H1 (cell line): ENCODE results near the gene MDFI. TPM values are rescaled to one million over a fixed set of nuclear protein-coding genes. Genes with fewer than 3 reads are reported as not detected.

Experiments
- CTCF ChIA-PET: fragments of 300-600 bp; sonication (Branson Sonifier 250); formaldehyde crosslinking; loops from one replicate; lab custom pipeline; 2021; ENCODE audit not compliant: partially characterized antibody; lab: Charles Lee
- POLR2A ChIA-PET: fragments of 300-600 bp; sonication (Branson Sonifier 250); formaldehyde crosslinking; loops from one replicate; lab custom pipeline; 2021; ENCODE audit warnings: inconsistent platforms; ENCODE audit not compliant: partially characterized antibody; lab: Charles Lee
- DNase-seq, 2 experiments: peaks; one replicate each; pipeline versions ENCODE4 v3.0.0 to v3.0.0-alpha.2; 2010 to 2022; ENCODE audit warnings: low spot score in 2 of 2, low read depth in 1 of 2, mixed read lengths in 1 of 2
- FAIRE-seq: peaks from 2 replicates; lab custom pipeline; 2011; peaks lifted over from hg19 to GRCh38; lab: Jason Lieb, UNC
- H2AFZ ChIP-seq: 2 replicates; pipeline ENCODE4 v1.8.1; 2012; ENCODE audit warnings: low read length, inconsistent platforms
- H2AK5ac ChIP-seq: 2 replicates; pipeline ENCODE4 v1.6.1; 2013; ENCODE audit warnings: low read depth, low read length
- H2BK120ac ChIP-seq: replicated peaks from 2 replicates; pipeline ENCODE3; 2013; ENCODE audit warnings: low read depth, low read length, inconsistent platforms
- H2BK12ac ChIP-seq: 2 replicates; pipeline ENCODE4 v1.6.1; 2013; ENCODE audit warnings: low read depth, low read length
- H2BK15ac ChIP-seq: 2 replicates; pipeline ENCODE4 v1.6.1; 2013; ENCODE audit warnings: low read length
- H2BK20ac ChIP-seq: 2 replicates; pipeline ENCODE4 v1.6.1; 2013; ENCODE audit warnings: low read length
- H2BK5ac ChIP-seq: 2 replicates; pipeline ENCODE4 v1.6.1; 2013; ENCODE audit warnings: low read depth, low read length
- H3K14ac ChIP-seq: 2 replicates; pipeline ENCODE4 v1.6.1; 2013; ENCODE audit warnings: inconsistent platforms; ENCODE audit not compliant: insufficient read length
- H3K18ac ChIP-seq: 2 replicates; pipeline ENCODE4 v1.6.1; 2013; ENCODE audit warnings: low read length; ENCODE audit errors: extremely low read depth
- H3K23ac ChIP-seq: 2 replicates; pipeline ENCODE4 v1.6.1; 2013; ENCODE audit warnings: inconsistent platforms; ENCODE audit not compliant: insufficient read length
- H3K23me2 ChIP-seq: 2 replicates; pipeline ENCODE4 v1.6.1; 2013; ENCODE audit warnings: low read depth, low read length
- H3K27ac ChIP-seq: 2 replicates; pipeline ENCODE4 v1.6.1; 2011; ENCODE audit warnings: low read depth, low read length, inconsistent platforms
- H3K27me3 ChIP-seq, 4 experiments: replicated peaks in 1 of 4; 1 replicate in 1 of 4; 2 replicates in 3 of 4; pipeline versions ENCODE4 v1.6.1 to v1.8.1; 2011 to 2013; ENCODE audit warnings: low read length in 3 of 4, mild to moderate bottlenecking in 3 of 4, inconsistent platforms in 2 of 4, mixed read lengths in 2 of 4, moderate library complexity in 1 of 4; ENCODE audit not compliant: control insufficient read depth in 3 of 4, insufficient read depth in 3 of 4; ENCODE audit errors: extremely low read depth in 1 of 4
- H3K36me3 ChIP-seq, 4 experiments: 2 replicates each; pipeline versions ENCODE4 v1.6.1 to v1.8.1; 2011 to 2013; ENCODE audit warnings: mild to moderate bottlenecking in 4 of 4, low read length in 3 of 4, moderate library complexity in 2 of 4, control low read depth in 1 of 4, inconsistent platforms in 1 of 4; ENCODE audit not compliant: insufficient read depth in 4 of 4, control insufficient read depth in 2 of 4
- H3K4ac ChIP-seq: replicated peaks from 2 replicates; pipeline ENCODE3; 2013; ENCODE audit warnings: low read length, low read depth, mixed read lengths, inconsistent platforms; ENCODE audit not compliant: insufficient read length
- H3K4me1 ChIP-seq, 4 experiments: replicated peaks in 1 of 4; 1 replicate in 1 of 4; 2 replicates in 3 of 4; pipeline versions ENCODE4 v1.6.1 to v1.8.1; 2011 to 2013; ENCODE audit warnings: low read length in 3 of 4, inconsistent platforms in 2 of 4, mixed read lengths in 1 of 4; ENCODE audit not compliant: insufficient read depth in 4 of 4, control insufficient read depth in 3 of 4
- H3K4me2 ChIP-seq, 2 experiments: 2 replicates each; pipeline versions ENCODE4 v1.6.1 to v1.8.1; 2011 to 2013; ENCODE audit warnings: low read depth in 2 of 2, low read length in 2 of 2, control low read depth in 1 of 2, inconsistent platforms in 1 of 2, mild to moderate bottlenecking in 1 of 2; ENCODE audit not compliant: insufficient read depth in 1 of 2
- H3K4me3 ChIP-seq, 4 experiments: fragments of 200-600, 300-600 bp in 1 of 4; sonication (generic), shearing (Covaris generic), sonication (Bioruptor Twin) in 1 of 4; 2 replicates each; pipeline versions ENCODE4 v1.5.1 to v1.8.1; 2011 to 2016; ENCODE audit warnings: low read length in 4 of 4, low read depth in 3 of 4, control low read depth in 2 of 4, inconsistent platforms in 2 of 4, mild to moderate bottlenecking in 2 of 4, mixed read lengths in 1 of 4, moderate library complexity in 1 of 4; ENCODE audit not compliant: insufficient read depth in 2 of 4; ENCODE audit errors: extremely low read depth in 1 of 4
- H3K56ac ChIP-seq: replicated peaks from 2 replicates; pipeline ENCODE3; 2013; ENCODE audit warnings: low read depth, mild to moderate bottlenecking, mixed read lengths, low read length, inconsistent platforms; ENCODE audit not compliant: insufficient read length
- H3K79me1 ChIP-seq: 2 replicates; pipeline ENCODE4 v1.6.1; 2013; ENCODE audit warnings: low read depth, low read length, control low read depth
- H3K79me2 ChIP-seq, 2 experiments: 2 replicates each; pipeline versions ENCODE4 v1.6.1 to v1.8.1; 2012 to 2013; ENCODE audit warnings: low read length in 2 of 2, mild to moderate bottlenecking in 2 of 2, inconsistent platforms in 1 of 2; ENCODE audit not compliant: insufficient read depth in 2 of 2, control insufficient read depth in 1 of 2
- H3K9ac ChIP-seq, 4 experiments: replicated peaks in 1 of 4; 1 replicate in 1 of 4; 2 replicates in 3 of 4; pipeline versions ENCODE4 v1.6.1 to v1.8.1; 2011 to 2013; ENCODE audit warnings: low read depth in 3 of 4, low read length in 3 of 4, control low read depth in 2 of 4, mild to moderate bottlenecking in 2 of 4, moderate library complexity in 2 of 4, inconsistent platforms in 1 of 4; ENCODE audit errors: extremely low read depth in 1 of 4
- H3K9me3 ChIP-seq, 2 experiments: 2 replicates each; pipeline versions ENCODE4 v1.6.1 to v1.8.1; 2012 to 2013; ENCODE audit warnings: mild to moderate bottlenecking in 2 of 2, moderate library complexity in 2 of 2, control low read depth in 1 of 2, inconsistent platforms in 1 of 2, low read depth in 1 of 2, low read length in 1 of 2, mixed read lengths in 1 of 2; ENCODE audit not compliant: insufficient read depth in 2 of 2
- H4K20me1 ChIP-seq, 2 experiments: replicated peaks in 1 of 2; 2 replicates each; pipeline versions ENCODE3 to v1.8.1; 2011 to 2013; ENCODE audit warnings: inconsistent platforms in 2 of 2, low read length in 2 of 2, mild to moderate bottlenecking in 1 of 2; ENCODE audit not compliant: insufficient read depth in 2 of 2, control insufficient read depth in 1 of 2
- H4K5ac ChIP-seq: 2 replicates; pipeline ENCODE4 v1.6.1; 2013; ENCODE audit warnings: low read length, low read depth, mixed read lengths, inconsistent platforms; ENCODE audit not compliant: insufficient read length
- H4K8ac ChIP-seq: 2 replicates; pipeline ENCODE4 v1.8.0; 2013; ENCODE audit warnings: mild to moderate bottlenecking, moderate library complexity, low read length, inconsistent platforms; ENCODE audit not compliant: insufficient read depth; ENCODE audit errors: extremely low read depth
- H4K91ac ChIP-seq: replicated peaks from 2 replicates; pipeline ENCODE3; 2013; ENCODE audit warnings: low read length, mixed read lengths, inconsistent platforms; ENCODE audit not compliant: insufficient read length
- BCL11A ChIP-seq, 2 experiments: IDR thresholded peaks; one replicate each; pipeline ENCODE4 v1.6.1; 2011; ENCODE audit warnings: low read depth in 2 of 2, low read length in 2 of 2, mild to moderate bottlenecking in 2 of 2
- CBX5 ChIP-seq: fragments of 300-800, 300-1000 bp; sonication (generic); IDR thresholded peaks from 2 replicates; pipeline ENCODE4 v1.7.1; 2016; ENCODE audit warnings: antibody characterized with exemption, low read length, low read depth
- CHD2 ChIP-seq: IDR thresholded peaks from 2 replicates; pipeline ENCODE4 v1.6.1; 2012; ENCODE audit warnings: low read length, improper control_type of control experiment
- EGR1 ChIP-seq: IDR thresholded peaks from 2 replicates; pipeline ENCODE4 v1.6.1; 2011; ENCODE audit warnings: low read depth, low read length, borderline replicate concordance
- EP300 ChIP-seq, 2 experiments: IDR thresholded peaks; 1 replicate in 1 of 2; 2 replicates in 1 of 2; pipeline ENCODE4 v1.6.1; 2011 to 2012; ENCODE audit warnings: low read depth in 2 of 2, low read length in 2 of 2, mild to moderate bottlenecking in 2 of 2, borderline replicate concordance in 1 of 2, inconsistent platforms in 1 of 2, moderate library complexity in 1 of 2
- EZH2 ChIP-seq: fragments of 200-600 bp; sonication (generic); IDR thresholded peaks from 2 replicates; pipeline ENCODE4 v1.7.1; 2012; ENCODE audit warnings: low read depth, mild to moderate bottlenecking, moderate library complexity, low read length, inconsistent platforms; ENCODE audit not compliant: severe bottlenecking
- NANOG ChIP-seq: IDR thresholded peaks from 2 replicates; pipeline ENCODE4 v1.6.1; 2011; ENCODE audit warnings: low read length, low read depth, mild to moderate bottlenecking, inconsistent platforms; ENCODE audit not compliant: insufficient read depth, poor library complexity, severe bottlenecking
- NRF1 ChIP-seq: IDR thresholded peaks from 2 replicates; pipeline ENCODE4 v1.6.1; 2011; ENCODE audit warnings: mild to moderate bottlenecking, low read depth, low read length, improper control_type of control experiment
- POLR2AphosphoS5 ChIP-seq: IDR thresholded peaks from 2 replicates; pipeline ENCODE4 v1.6.1; 2011; ENCODE audit warnings: low read depth, low read length
- RNF2 ChIP-seq: fragments of 200-900, 300-1000 bp; sonication (generic); IDR thresholded peaks from 2 replicates; pipeline ENCODE4 v1.7.1; 2016; ENCODE audit warnings: borderline replicate concordance, low read depth, mild to moderate bottlenecking, antibody characterized with exemption, low read length; ENCODE audit not compliant: poor library complexity, severe bottlenecking; ENCODE audit errors: missing control alignments
- SIX5 ChIP-seq: IDR thresholded peaks from 2 replicates; pipeline ENCODE4 v1.6.1; 2011; ENCODE audit warnings: mild to moderate bottlenecking, low read depth, low read length
- TAF7 ChIP-seq: optimal IDR thresholded peaks from 2 replicates; pipeline ENCODE3; 2011; ENCODE audit warnings: low read depth, mild to moderate bottlenecking, inconsistent platforms, low read length, moderate library complexity, borderline replicate concordance
- TBP ChIP-seq: IDR thresholded peaks from 2 replicates; pipeline ENCODE4 v1.6.1; 2011; ENCODE audit warnings: low read depth, low read length, improper control_type of control experiment
- TCF12 ChIP-seq: IDR thresholded peaks from 2 replicates; pipeline ENCODE4 v1.6.1; 2011; ENCODE audit warnings: low read depth, mild to moderate bottlenecking, low read length
- WGBS, 2 experiments: shearing (Covaris generic) in 1 of 2; methylation state at CpG; one replicate each; pipeline versions ENCODE4 v1.1.6 to v1.1.7; 2013 to 2015; ENCODE audit warnings: low lambda C conversion rate in 2 of 2, mixed read lengths in 2 of 2, inconsistent platforms in 1 of 2, low coverage in 1 of 2, missing lambda C conversion rate in 1 of 2; ENCODE audit not compliant: insufficient replicate concordance in 2 of 2, insufficient coverage in 1 of 2, insufficient read length in 1 of 2; ENCODE audit errors: extremely low coverage in 1 of 2, missing lambda C conversion rate in 1 of 2; 5-methylcytosine and 5-hydroxymethylcytosine counted together
- polyA plus RNA-seq, 7 experiments: library from polyadenylated mRNA; depleted of rRNA in 3 of 7; stranded (reverse) in 5 of 7; unstranded in 2 of 7; fragments of >200 nt in 5 of 7; fragments of 200-250 nt in 2 of 7; gene quantifications; 1 replicate in 5 of 7; 2 replicates in 1 of 7; 4 replicates in 1 of 7; pipeline versions ENCODE4 v1.2.1 to v1.2.3, GENCODE V29; 2011 to 2013; ENCODE audit warnings: missing spikeins in 2 of 7, mixed read lengths in 2 of 7
- total RNA-seq: library from RNA; stranded (reverse); fragmentation: NEBNext Ultra II Directional; extraction: Animal tissue kit (Norgen Biotek cat#: 25700); gene quantifications from 2 replicates; pipeline ENCODE4 v1.2.1, GENCODE V29; 2021

The MDFI gene
- total and polyA plus RNA-seq, 2 of the 8 experiments (the other 6 are each of a cell fraction or from before 2014, with no cell fraction given) = 41.0 to 65.6 TPM

- H3K36me3 ChIP-seq = no peaks in the 10 kb centered on the region
- H3K27ac ChIP-seq = no peak overlapping the region
- FAIRE-seq = no peak
- no peak overlapping the region for H4K8ac ChIP-seq
- no peak overlapping the region for H2BK15ac ChIP-seq
- H2AK5ac ChIP-seq = no peak overlapping the region
- H3K9me3 ChIP-seq = peaks cover 4 to 6% of the 10 kb centered on the region in 2 experiments; a peak in 3 of 4 replicates
- no peak overlapping the region for H2BK20ac ChIP-seq
- H3K79me2 ChIP-seq = no peaks in the 10 kb centered on the region
- no peaks in the 10 kb centered on the region for H3K23me2 ChIP-seq
- no peaks in the 10 kb centered on the region for H3K4me1 ChIP-seq
- no peak overlapping the region for H3K4ac ChIP-seq
- no peak overlapping the region for H2BK5ac ChIP-seq
- no peak overlapping the region for H3K56ac ChIP-seq
- H3K4me3 ChIP-seq = no peak overlapping the region
- 81% methylated on average over 7 of the region's 7 CpGs; no CpG with 5 or more reads in 1 of the 2 experiments for WGBS, 2 experiments
- no peaks in the 10 kb centered on the region for H4K20me1 ChIP-seq
- H3K23ac ChIP-seq = no peak overlapping the region
- no peak for DNase-seq
- H3K18ac ChIP-seq = no peak overlapping the region
- H2AFZ ChIP-seq = no peak overlapping the region
- H3K14ac ChIP-seq = no peak overlapping the region
- no peaks in the 10 kb centered on the region for H3K79me1 ChIP-seq
- H2BK120ac ChIP-seq = no peak overlapping the region
- H4K5ac ChIP-seq = no peak overlapping the region
- H2BK12ac ChIP-seq = no peak overlapping the region
- H3K27me3 ChIP-seq = no peaks in the 10 kb centered on the region
- H4K91ac ChIP-seq = no peak overlapping the region
- no peak overlapping the region for H3K9ac ChIP-seq
- CTCF ChIA-PET = interaction anchor here (0.5 to 4.6 kb wide), 10 partner anchors 10 to 352 kb away, joined by 3 to 30 read pairs (median 4); no protein-coding TSS in a partner anchor
- POLR2A ChIA-PET = interaction anchor here (1.0 kb wide), 1 partner anchor 20 kb away, joined by 3 read pairs; no protein-coding TSS in a partner anchor
- no peak overlapping the region for H3K4me2 ChIP-seq
- TF ChIP-seq EZH2 (no peak), EGR1 (no peak), SIX5 (no peak), CBX5 (no peak), TCF12 (no peak), NANOG (no peak), NRF1 (no peak), TAF7 (no peak), RNF2 (no peak), POLR2AphosphoS5 (no peak), TBP (no peak), EP300 (IDR thresholded peaks at IDR 0.05; ENCODE audit: borderline replicate concordance in 1 of 2, low read depth in 2 of 2, low read length in 2 of 2) (no peak), CHD2 (no peak), BCL11A (IDR thresholded peaks at IDR 0.05; ENCODE audit: low read depth in 2 of 2, low read length in 2 of 2) (no peak)
Measured at GRCh38 chr6:41615311-41615710, 23.0 kb upstream of the MDFI start.
